ENCODE data around the gene TRAPPC6A. TPM values are rescaled to one million over a fixed set of nuclear protein-coding genes. Genes with fewer than 3 reads are reported as not detected.

Gene TRAPPC6A
- total RNA-seq, 4 donors from 2014 or later = 15.7 to 51.2 (median 29.7) TPM; not detected in 1

DNA sequence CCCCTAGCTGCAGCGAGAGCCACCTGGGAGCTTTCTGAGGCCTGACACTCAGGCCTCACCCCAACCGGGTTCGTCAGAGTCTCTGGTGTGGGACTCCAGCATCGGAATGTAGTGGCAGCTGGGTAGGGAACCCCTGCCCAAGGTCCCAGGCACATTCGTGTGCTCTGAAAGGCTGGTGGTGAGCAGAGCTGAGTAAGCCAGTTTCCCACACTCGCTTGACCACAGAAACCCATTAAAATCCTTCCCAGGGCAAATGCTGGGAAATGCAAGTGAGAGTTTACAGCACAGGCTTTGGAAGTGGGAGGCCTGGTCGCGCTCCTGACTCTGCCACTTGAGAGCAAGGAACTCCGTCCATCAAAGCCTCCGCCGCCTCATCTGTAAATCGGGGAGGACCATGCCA lies 4.2 kb downstream of the TRAPPC6A start:
- peaks cover 3 to 28% (median 21%) of the 10 kb centered on the region in 4 donors for H3K4me1 ChIP-seq
- in situ Hi-C loops (cut with MboI; ENCODE audit: low pct_ligation_motif_present in 1 of 4, low pct_unique_long_range_greater_than_20kb in 1 of 4, low sequenced_read_pairs in 3 of 4) = no loop called here
- 65 to 88% methylated on average over 4 to 12 of the region's 12 CpGs for WGBS, 2 donors (ENCODE audit: low coverage in 1 of 2)

DNA sequence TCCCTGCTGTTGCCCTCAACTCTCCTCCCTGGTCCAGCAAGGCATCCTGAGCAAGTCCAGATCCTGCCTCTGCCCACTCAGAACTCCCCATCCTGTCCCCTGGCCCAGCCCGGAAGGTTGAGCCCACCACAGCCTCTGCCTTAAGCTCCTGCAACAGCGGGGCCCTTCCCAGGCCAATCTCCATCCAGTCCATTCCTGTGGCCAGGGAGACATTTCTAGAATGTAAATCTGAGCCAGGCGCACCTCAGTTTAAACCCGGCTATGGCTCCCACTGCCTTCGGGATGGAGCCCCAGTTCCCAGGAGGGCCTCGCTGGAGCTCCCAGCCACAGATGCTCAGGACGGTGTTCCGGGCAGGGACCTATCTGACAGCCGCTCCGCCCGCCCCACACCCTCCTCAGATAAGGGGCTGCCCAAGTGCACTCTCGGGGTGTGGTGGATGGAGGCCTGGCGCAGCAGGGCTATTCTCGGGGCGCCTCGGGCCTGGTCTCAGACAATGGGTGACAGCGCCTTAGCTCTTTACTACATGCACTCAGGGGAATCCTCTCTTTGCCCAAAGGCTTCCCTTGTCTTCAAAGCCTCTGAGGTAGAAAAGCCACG lies 5.3 kb downstream of the TRAPPC6A start:
- H3K4me1 ChIP-seq = peaks cover 3 to 28% (median 20%) of the 10 kb centered on the region in 4 donors
- TF ChIP-seq POLR2A (IDR thresholded peaks at IDR 0.05) (no peak), POLR2AphosphoS5 (IDR thresholded peaks at IDR 0.05) (no peak), EP300 (IDR thresholded peaks at IDR 0.05; ENCODE audit: low read depth) (no peak)
- TF ChIP-seq, protein P1, sequence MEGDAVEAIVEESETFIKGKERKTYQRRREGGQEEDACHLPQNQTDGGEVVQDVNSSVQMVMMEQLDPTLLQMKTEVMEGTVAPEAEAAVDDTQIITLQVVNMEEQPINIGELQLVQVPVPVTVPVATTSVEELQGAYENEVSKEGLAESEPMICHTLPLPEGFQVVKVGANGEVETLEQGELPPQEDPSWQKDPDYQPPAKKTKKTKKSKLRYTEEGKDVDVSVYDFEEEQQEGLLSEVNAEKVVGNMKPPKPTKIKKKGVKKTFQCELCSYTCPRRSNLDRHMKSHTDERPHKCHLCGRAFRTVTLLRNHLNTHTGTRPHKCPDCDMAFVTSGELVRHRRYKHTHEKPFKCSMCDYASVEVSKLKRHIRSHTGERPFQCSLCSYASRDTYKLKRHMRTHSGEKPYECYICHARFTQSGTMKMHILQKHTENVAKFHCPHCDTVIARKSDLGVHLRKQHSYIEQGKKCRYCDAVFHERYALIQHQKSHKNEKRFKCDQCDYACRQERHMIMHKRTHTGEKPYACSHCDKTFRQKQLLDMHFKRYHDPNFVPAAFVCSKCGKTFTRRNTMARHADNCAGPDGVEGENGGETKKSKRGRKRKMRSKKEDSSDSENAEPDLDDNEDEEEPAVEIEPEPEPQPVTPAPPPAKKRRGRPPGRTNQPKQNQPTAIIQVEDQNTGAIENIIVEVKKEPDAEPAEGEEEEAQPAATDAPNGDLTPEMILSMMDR (IDR thresholded peaks at IDR 0.05) = no peak
- in situ Hi-C loops (cut with MboI; ENCODE audit: low pct_ligation_motif_present in 1 of 4, low pct_unique_long_range_greater_than_20kb in 1 of 4, low sequenced_read_pairs in 3 of 4) = no loop called here
- H3K27me3 ChIP-seq = no peaks in the 10 kb centered on the region
- no peak overlapping the region for H3K4me3 ChIP-seq
- intact Hi-C loops (cut with DNase I; ENCODE audit: low total_unique reads) = no loop called here
- 85% methylated on average over 18 of the region's 18 CpGs; no CpG with 5 or more reads in 1 of the 2 donors for WGBS, 2 donors (ENCODE audit: low coverage in 1 of 2)
- no peak overlapping the region for H3K27ac ChIP-seq
- DNase-seq = no peak
- no peaks in the 10 kb centered on the region for H3K36me3 ChIP-seq
- no peaks in the 10 kb centered on the region for H3K9me3 ChIP-seq

More for the DNA sequence above, 4.2 kb downstream of the TRAPPC6A start:
- Histone ChIP-seq H3K27ac (no peak overlapping the region), H3K27me3 (no peaks in the 10 kb centered on the region), H3K36me3 (no peaks in the 10 kb centered on the region), H3K4me3 (no peak overlapping the region), H3K9me3 (no peaks in the 10 kb centered on the region)
- no peak for DNase-seq
- intact Hi-C loops (cut with DNase I; ENCODE audit: low total_unique reads) = no loop called here
- TF ChIP-seq POLR2A (IDR thresholded peaks at IDR 0.05) (no peak), POLR2AphosphoS5 (IDR thresholded peaks at IDR 0.05) (no peak), EP300 (IDR thresholded peaks at IDR 0.05; ENCODE audit: low read depth) (no peak)
- TF ChIP-seq, protein P1 (IDR thresholded peaks at IDR 0.05) = no peak

- H3K4me3 ChIP-seq = no peak overlapping the region
- intact Hi-C loops (cut with DNase I; ENCODE audit: low total_unique reads) = no loop called here
- in situ Hi-C loops (cut with MboI; ENCODE audit: low pct_ligation_motif_present in 1 of 4, low pct_unique_long_range_greater_than_20kb in 1 of 4, low sequenced_read_pairs in 3 of 4) = no loop called here
- H3K9me3 ChIP-seq = no peaks in the 10 kb centered on the region
- DNase-seq = no peak
- H3K27ac ChIP-seq = no peak overlapping the region
- H3K36me3 ChIP-seq = no peaks in the 10 kb centered on the region
- H3K4me1 ChIP-seq = peaks cover 3 to 23% (median 15%) of the 10 kb centered on the region in 4 donors
- 54% methylated on average over 4 of the region's 4 CpGs; no CpG with 5 or more reads in 1 of the 2 donors for WGBS, 2 donors (ENCODE audit: low coverage in 1 of 2)
- H3K27me3 ChIP-seq = no peaks in the 10 kb centered on the region
- TF ChIP-seq POLR2A (IDR thresholded peaks at IDR 0.05) = no peak
These were observed 5.9 kb downstream of the TRAPPC6A start for GRCh38 chr19:45172173-45172572.

GRCh38 chr19:45171211-45171623 lies 6.8 kb downstream of the TRAPPC6A start:
- Histone ChIP-seq H3K4me1 (peaks cover 3 to 19% (median 12%) of the 10 kb centered on the region in 4 donors), H3K9me3 (no peaks in the 10 kb centered on the region), H3K36me3 (no peaks in the 10 kb centered on the region), H3K27me3 (no peaks in the 10 kb centered on the region), H3K27ac (peak overlapping the region in 1 of 4 donors; percentile 11), H3K4me3 (no peak overlapping the region)
- DNase-seq = no peak
- TF ChIP-seq, protein P1 (IDR thresholded peaks at IDR 0.05) = no peak
- TF ChIP-seq POLR2AphosphoS5 (IDR thresholded peaks at IDR 0.05) (no peak), POLR2A (IDR thresholded peaks at IDR 0.05) (no peak), EP300 (IDR thresholded peaks at IDR 0.05; ENCODE audit: low read depth) (no peak)
- 27 to 41% methylated on average over 4 to 7 of the region's 7 CpGs for WGBS, 2 donors (ENCODE audit: low coverage in 1 of 2)
- in situ Hi-C loops (cut with MboI; ENCODE audit: low pct_ligation_motif_present in 1 of 4, low pct_unique_long_range_greater_than_20kb in 1 of 4, low sequenced_read_pairs in 3 of 4) = no loop called here
- intact Hi-C loops (cut with DNase I; ENCODE audit: low total_unique reads) = no loop called here

Data from transverse colon (tissue), 4 donors.